Colonic mucosa (tissue), 4 donors: ENCODE measurements around the gene HLCS. TPM values are rescaled to one million over a fixed set of nuclear protein-coding genes. Genes with fewer than 3 reads are reported as not detected.

Source experiments
- DNase-seq: peaks from one replicate; pipeline ENCODE4 v3.0.0-alpha.2; 2020
- H3K27ac ChIP-seq: fragments of 200-600 bp; one replicate; pipeline ENCODE4 v1.8.0; 2021
- H3K27me3 ChIP-seq: fragments of 200-600 bp; one replicate; pipeline ENCODE4 v1.8.0; 2021
- H3K36me3 ChIP-seq: fragments of 200-600 bp; one replicate; pipeline ENCODE4 v1.8.0; 2021
- H3K4me1 ChIP-seq: fragments of 200-600 bp; one replicate; pipeline ENCODE4 v1.8.0; 2021; ENCODE audit warnings: mild to moderate bottlenecking
- H3K4me3 ChIP-seq: fragments of 200-600 bp; one replicate; pipeline ENCODE4 v1.8.0; 2021
- H3K9ac ChIP-seq, 2 donors: one replicate each; pipeline ENCODE4 v1.7.0; 2013; ENCODE audit warnings: control low read depth in 2 of 2, low read depth in 2 of 2, low read length in 2 of 2
- H3K9me3 ChIP-seq: fragments of 200-600 bp; one replicate; pipeline ENCODE4 v1.8.0; 2021
- intact Hi-C: fragments of 100-400 bp; cut with DNase I; formaldehyde crosslinking; loops from one replicate; pipeline ENCODE4 v1.14.1; 2022
- total RNA-seq, 2 donors: library from RNA; stranded (reverse); fragmentation: NEBNext Ultra II Directional in 1 of 2; extraction: Animal tissue kit (Norgen Biotek cat#: 25700) in 1 of 2; gene quantifications; one replicate each; pipeline ENCODE4 v1.2.1, GENCODE V29; 2021
- TF ChIP-seq, protein P1 (sequence below): fragments of 200-600 bp; IDR thresholded peaks from one replicate; pipeline ENCODE4 v1.8.0; 2022; ENCODE audit warnings: antibody characterized with exemption, mild to moderate bottlenecking
- donor health status: healthy.
- donor health status: DM: no; HTN: no; CAD: no.
- donor health status: DM: no; HTN: no; CAD: no.

HLCS gene
- total RNA-seq, 2 donors from 2014 or later = 10.8 to 11.4 TPM

DNA sequence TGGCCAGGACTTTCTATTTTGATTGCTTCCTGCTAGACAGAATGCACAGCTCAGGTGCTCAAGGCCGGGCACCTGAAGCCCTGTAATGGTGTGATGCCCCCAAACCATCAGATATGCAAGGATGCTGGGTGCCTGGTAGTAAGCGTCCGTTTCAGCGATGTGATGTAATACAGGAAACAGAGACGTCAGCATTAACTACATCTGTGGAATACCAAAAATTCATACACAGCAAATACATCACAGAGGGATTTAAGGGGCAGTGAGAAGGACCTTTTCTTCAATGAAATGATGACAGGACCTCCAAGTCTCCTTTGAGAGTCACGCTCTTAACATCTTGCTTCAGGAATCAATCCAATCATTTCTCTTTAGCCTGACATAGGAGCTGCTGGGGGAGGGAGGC is 203.2 kb downstream of the HLCS start:
- intact Hi-C loops = no loop called here
- Histone ChIP-seq H3K9ac (no peak overlapping the region), H3K4me3 (no peak overlapping the region), H3K4me1 (no peaks in the 10 kb centered on the region), H3K9me3 (no peaks in the 10 kb centered on the region), H3K27ac (no peak overlapping the region), H3K36me3 (no peaks in the 10 kb centered on the region), H3K27me3 (no peaks in the 10 kb centered on the region)
- no peak for DNase-seq
- TF ChIP-seq, protein P1, sequence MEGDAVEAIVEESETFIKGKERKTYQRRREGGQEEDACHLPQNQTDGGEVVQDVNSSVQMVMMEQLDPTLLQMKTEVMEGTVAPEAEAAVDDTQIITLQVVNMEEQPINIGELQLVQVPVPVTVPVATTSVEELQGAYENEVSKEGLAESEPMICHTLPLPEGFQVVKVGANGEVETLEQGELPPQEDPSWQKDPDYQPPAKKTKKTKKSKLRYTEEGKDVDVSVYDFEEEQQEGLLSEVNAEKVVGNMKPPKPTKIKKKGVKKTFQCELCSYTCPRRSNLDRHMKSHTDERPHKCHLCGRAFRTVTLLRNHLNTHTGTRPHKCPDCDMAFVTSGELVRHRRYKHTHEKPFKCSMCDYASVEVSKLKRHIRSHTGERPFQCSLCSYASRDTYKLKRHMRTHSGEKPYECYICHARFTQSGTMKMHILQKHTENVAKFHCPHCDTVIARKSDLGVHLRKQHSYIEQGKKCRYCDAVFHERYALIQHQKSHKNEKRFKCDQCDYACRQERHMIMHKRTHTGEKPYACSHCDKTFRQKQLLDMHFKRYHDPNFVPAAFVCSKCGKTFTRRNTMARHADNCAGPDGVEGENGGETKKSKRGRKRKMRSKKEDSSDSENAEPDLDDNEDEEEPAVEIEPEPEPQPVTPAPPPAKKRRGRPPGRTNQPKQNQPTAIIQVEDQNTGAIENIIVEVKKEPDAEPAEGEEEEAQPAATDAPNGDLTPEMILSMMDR = no peak

- no peak overlapping the region for H3K4me3 ChIP-seq
Measured at GRCh38 chr21:36762642-36763041, 203.8 kb downstream of the HLCS start.

GRCh38 chr21:36761685-36762084 is 204.8 kb downstream of the HLCS start:
- no peaks in the 10 kb centered on the region for H3K9me3 ChIP-seq
- no peaks in the 10 kb centered on the region for H3K36me3 ChIP-seq
- no peak for DNase-seq
- H3K27me3 ChIP-seq = no peaks in the 10 kb centered on the region
- H3K27ac ChIP-seq = no peak overlapping the region
- intact Hi-C loops = no loop called here
- no peak overlapping the region for H3K4me3 ChIP-seq
- TF ChIP-seq, protein P1 = no peak
- no peak overlapping the region for H3K9ac ChIP-seq
- no peaks in the 10 kb centered on the region for H3K4me1 ChIP-seq

More at GRCh38 chr21:36762642-36763041, 203.8 kb downstream of the HLCS start:
- H3K9ac ChIP-seq = no peak overlapping the region
- no peaks in the 10 kb centered on the region for H3K36me3 ChIP-seq
- H3K9me3 ChIP-seq = no peaks in the 10 kb centered on the region
- no peaks in the 10 kb centered on the region for H3K4me1 ChIP-seq
- no peak for DNase-seq
- TF ChIP-seq, protein P1 = no peak
- no peaks in the 10 kb centered on the region for H3K27me3 ChIP-seq
- intact Hi-C loops = no loop called here
- no peak overlapping the region for H3K27ac ChIP-seq

- intact Hi-C loops = no loop called here
- H3K4me1 ChIP-seq = no peaks in the 10 kb centered on the region
- DNase-seq = no peak
- H3K9ac ChIP-seq = no peak overlapping the region
- TF ChIP-seq, protein P1 = no peak
- H3K27ac ChIP-seq = no peak overlapping the region
- H3K27me3 ChIP-seq = no peaks in the 10 kb centered on the region
- no peaks in the 10 kb centered on the region for H3K9me3 ChIP-seq
- H3K4me3 ChIP-seq = no peak overlapping the region
- H3K36me3 ChIP-seq = no peaks in the 10 kb centered on the region
Measured at GRCh38 chr21:36759348-36760083, 207.0 kb downstream of the HLCS start.

DNA sequence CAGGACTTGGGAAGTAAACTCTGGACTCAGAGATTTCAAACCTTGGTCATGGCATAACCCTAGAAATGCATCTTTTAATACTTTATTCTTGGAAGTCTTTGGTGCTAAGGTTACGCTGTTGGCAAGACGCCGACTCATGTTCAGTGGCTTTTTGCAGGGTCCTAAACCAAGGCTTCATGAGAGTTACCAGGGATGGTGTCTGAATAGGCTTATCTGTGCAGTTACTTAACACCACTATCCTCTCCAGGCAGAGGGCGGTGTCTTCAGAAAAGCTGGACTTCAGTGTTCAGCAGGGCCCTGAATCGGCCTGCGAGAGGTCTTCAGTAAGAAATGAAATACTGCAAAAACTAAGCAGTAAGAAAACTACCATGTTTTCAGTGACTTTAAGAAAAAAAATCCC is 209.3 kb downstream of the HLCS start:
- TF ChIP-seq, protein P1 = no peak
- H3K4me1 ChIP-seq = no peaks in the 10 kb centered on the region
- intact Hi-C loops = no loop called here
- no peak overlapping the region for H3K9ac ChIP-seq
- no peaks in the 10 kb centered on the region for H3K36me3 ChIP-seq
- H3K9me3 ChIP-seq = no peaks in the 10 kb centered on the region
- no peak for DNase-seq
- H3K27me3 ChIP-seq = no peaks in the 10 kb centered on the region
- no peak overlapping the region for H3K27ac ChIP-seq
- H3K4me3 ChIP-seq = no peak overlapping the region
